H1 (cell line): ENCODE measurements around the gene GH1.

ENCODE experiments used
- ATF3 ChIP-seq: IDR thresholded peaks from 2 replicates; pipeline ENCODE4 v1.6.1; 2011; ENCODE audit warnings: low read depth, mild to moderate bottlenecking, low read length; ENCODE audit not compliant: insufficient read depth
- BCL11A ChIP-seq, 2 experiments: IDR thresholded peaks; one replicate each; pipeline ENCODE4 v1.6.1; 2011; ENCODE audit warnings: low read depth in 2 of 2, low read length in 2 of 2, mild to moderate bottlenecking in 2 of 2
- BRCA1 ChIP-seq: IDR thresholded peaks from 2 replicates; pipeline ENCODE4 v1.6.1; 2012; ENCODE audit warnings: low read depth, low read length, improper control_type of control experiment
- CTCF ChIP-seq, 3 experiments: IDR thresholded peaks; 1 replicate in 2 of 3; 2 replicates in 1 of 3; pipeline versions ENCODE4 v1.5.1 to v1.6.1; 2011; ENCODE audit warnings: low read length in 3 of 3, mild to moderate bottlenecking in 3 of 3, inconsistent platforms in 2 of 3, low read depth in 1 of 3, moderate library complexity in 1 of 3; ENCODE audit not compliant: insufficient read depth in 1 of 3; ENCODE audit errors: control extremely low read depth in 1 of 3
- MAFK ChIP-seq: IDR thresholded peaks from 2 replicates; pipeline ENCODE4 v1.6.1; 2012; ENCODE audit warnings: low read depth, mild to moderate bottlenecking, improper control_type of control experiment, low read length
- POLR2A ChIP-seq, 2 experiments: IDR thresholded peaks; 1 replicate in 1 of 2; 2 replicates in 1 of 2; pipeline ENCODE4 v1.6.1; 2011; ENCODE audit warnings: low read depth in 2 of 2, low read length in 2 of 2, mild to moderate bottlenecking in 2 of 2; ENCODE audit errors: control extremely low read depth in 1 of 2

GRCh38 chr17:63954402-63955063 is 35.9 kb upstream of the GH1 start:
- TF ChIP-seq POLR2A (IDR thresholded peaks at IDR 0.05; ENCODE audit: control extremely low read depth in 1 of 2, low read depth in 2 of 2, low read length in 2 of 2): no peak
- TF ChIP-seq ATF3: no peak
- no peak for TF ChIP-seq CTCF (IDR thresholded peaks at IDR 0.05; ENCODE audit: control extremely low read depth in 1 of 3, insufficient read depth in 1 of 3, low read depth in 1 of 3, low read length in 3 of 3)
- no peak for TF ChIP-seq BCL11A (IDR thresholded peaks at IDR 0.05; ENCODE audit: low read depth in 2 of 2, low read length in 2 of 2)
- no peak for TF ChIP-seq MAFK
- no peak for TF ChIP-seq BRCA1
